ENCODE measurements around the gene ZBED1. TPM values are rescaled to one million over a fixed set of nuclear protein-coding genes. Genes with fewer than 3 reads are reported as not detected.

ZBED1 gene
- total RNA-seq, 2 donors from 2014 or later = 40.7 to 42.0 TPM

GRCh38 chrX:2489446-2490445 is 11.0 kb downstream of the ZBED1 start:
- H3K4me1 ChIP-seq = peaks cover 0 to 6% of the 10 kb centered on the region in 2 donors
- TF ChIP-seq, protein P1, sequence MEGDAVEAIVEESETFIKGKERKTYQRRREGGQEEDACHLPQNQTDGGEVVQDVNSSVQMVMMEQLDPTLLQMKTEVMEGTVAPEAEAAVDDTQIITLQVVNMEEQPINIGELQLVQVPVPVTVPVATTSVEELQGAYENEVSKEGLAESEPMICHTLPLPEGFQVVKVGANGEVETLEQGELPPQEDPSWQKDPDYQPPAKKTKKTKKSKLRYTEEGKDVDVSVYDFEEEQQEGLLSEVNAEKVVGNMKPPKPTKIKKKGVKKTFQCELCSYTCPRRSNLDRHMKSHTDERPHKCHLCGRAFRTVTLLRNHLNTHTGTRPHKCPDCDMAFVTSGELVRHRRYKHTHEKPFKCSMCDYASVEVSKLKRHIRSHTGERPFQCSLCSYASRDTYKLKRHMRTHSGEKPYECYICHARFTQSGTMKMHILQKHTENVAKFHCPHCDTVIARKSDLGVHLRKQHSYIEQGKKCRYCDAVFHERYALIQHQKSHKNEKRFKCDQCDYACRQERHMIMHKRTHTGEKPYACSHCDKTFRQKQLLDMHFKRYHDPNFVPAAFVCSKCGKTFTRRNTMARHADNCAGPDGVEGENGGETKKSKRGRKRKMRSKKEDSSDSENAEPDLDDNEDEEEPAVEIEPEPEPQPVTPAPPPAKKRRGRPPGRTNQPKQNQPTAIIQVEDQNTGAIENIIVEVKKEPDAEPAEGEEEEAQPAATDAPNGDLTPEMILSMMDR (IDR thresholded peaks at IDR 0.05) = no peak

DNA sequence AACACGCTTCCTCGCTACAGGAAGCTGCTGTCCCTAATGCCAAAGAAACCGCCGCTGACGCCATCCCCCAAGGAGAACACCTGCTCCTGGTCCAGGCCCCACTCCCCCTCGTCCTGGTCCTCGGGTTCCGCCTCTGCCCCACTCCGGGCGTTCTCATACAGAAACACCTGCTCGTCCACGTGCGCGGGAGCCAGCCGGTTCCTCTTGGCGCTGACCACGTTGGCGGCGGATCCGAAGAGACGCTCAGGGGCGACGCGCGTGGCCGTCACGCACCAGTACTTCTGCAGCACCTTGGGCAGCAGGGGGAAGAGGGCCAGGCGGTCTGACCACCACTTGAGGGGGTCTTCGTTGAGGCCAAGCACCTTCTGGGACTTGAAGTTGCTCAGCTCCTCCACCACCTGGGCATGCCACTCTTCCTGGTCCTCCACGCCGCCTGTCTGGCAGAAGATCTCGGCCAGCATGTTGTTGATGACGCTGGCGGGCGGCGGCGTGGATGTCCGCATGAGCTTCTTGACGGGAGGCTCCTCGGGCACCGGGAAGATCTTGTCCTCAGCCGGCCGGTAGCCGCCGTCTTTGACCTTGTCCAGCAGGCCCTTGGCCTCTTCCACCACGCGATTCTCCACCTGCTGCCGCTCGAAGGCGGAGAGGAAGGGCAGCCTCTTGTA is 12.0 kb downstream of the ZBED1 start:
- Histone ChIP-seq H3K27ac (no peak overlapping the region), H3K36me3 (peaks cover 39% of the 10 kb centered on the region), H3K4me3 (no peak overlapping the region), H3K4me1 (peaks cover 0 to 15% of the 10 kb centered on the region in 2 donors), H3K27me3 (no peaks in the 10 kb centered on the region), H3K9me3 (no peaks in the 10 kb centered on the region)
- DNase-seq (ENCODE audit: low spot score) = no peak
- TF ChIP-seq, protein P1 (IDR thresholded peaks at IDR 0.05) = no peak

More at GRCh38 chrX:2489446-2490445, 11.0 kb downstream of the ZBED1 start:
- Histone ChIP-seq H3K9me3 (no peaks in the 10 kb centered on the region), H3K36me3 (peaks cover 39% of the 10 kb centered on the region), H3K4me3 (no peak overlapping the region), H3K27me3 (no peaks in the 10 kb centered on the region), H3K27ac (no peak overlapping the region)
- DNase-seq (ENCODE audit: low spot score) = no peak

DNA sequence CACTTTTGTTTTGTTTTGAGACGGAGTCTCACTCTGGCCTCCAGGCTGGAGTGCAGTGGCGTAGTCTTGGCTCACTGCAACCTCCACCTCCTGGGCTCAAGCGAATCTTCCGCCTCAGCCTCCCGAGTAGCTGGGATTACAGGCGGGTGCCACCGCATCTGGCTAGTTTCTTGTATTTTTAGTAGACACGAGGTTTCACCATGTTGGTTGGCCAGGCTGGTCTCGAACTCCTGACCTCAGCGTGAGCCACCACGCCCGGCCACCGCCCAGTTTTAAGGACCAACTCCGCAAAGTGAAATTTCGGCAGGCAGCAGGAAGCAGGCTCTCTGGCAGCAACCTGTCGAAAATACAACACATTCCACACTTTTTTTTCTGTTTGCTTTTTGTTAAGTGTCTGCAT is 13.4 kb downstream of the ZBED1 start:
- no peak overlapping the region for H3K4me3 ChIP-seq
- DNase-seq (ENCODE audit: low spot score) = no peak
- H3K27me3 ChIP-seq = no peaks in the 10 kb centered on the region
- peaks cover 39% of the 10 kb centered on the region for H3K36me3 ChIP-seq
- TF ChIP-seq, protein P1 (IDR thresholded peaks at IDR 0.05) = no peak
- peaks cover 0 to 11% of the 10 kb centered on the region in 2 donors for H3K4me1 ChIP-seq
- H3K27ac ChIP-seq = no peak overlapping the region
- no peaks in the 10 kb centered on the region for H3K9me3 ChIP-seq

DNA sequence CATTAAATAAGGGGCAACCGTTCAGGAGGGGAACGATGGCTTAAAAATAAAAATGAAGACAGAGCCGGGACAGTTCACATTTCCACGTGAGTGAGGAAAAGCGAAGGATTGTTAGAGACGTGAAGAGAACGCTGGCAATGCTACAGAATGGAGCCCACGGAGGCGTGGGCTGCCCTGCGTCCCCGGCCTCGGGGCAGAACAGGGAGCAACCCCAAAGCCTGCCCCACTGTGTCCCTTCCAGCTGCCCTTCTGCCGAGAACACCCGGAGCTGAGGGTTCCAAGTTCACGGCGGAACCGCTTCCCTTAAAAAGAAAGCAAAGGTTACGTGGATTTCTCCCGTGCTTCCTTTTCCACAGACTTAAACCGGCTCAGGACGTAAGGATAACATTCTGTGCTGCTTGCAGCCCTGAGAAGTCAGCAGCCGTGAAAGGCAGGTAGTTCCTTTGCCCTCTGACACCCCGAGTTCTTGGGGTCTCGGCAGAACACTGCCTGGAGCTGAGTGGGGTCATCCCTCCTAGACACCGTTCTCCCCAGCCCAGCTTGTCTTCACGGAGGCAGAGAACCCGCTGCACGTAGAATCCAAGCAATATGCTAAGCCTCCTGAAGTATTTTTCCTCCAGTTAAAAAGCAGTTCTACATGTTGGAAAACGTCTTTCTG is 14.2 kb downstream of the ZBED1 start:
- H3K9me3 ChIP-seq = no peaks in the 10 kb centered on the region
- H3K36me3 ChIP-seq = peaks cover 39% of the 10 kb centered on the region
- no peak for DNase-seq (ENCODE audit: low spot score)
- TF ChIP-seq, protein P1 (IDR thresholded peaks at IDR 0.05) = no peak
- no peaks in the 10 kb centered on the region for H3K27me3 ChIP-seq
- H3K4me1 ChIP-seq = peaks cover 0 to 11% of the 10 kb centered on the region in 2 donors
- H3K4me3 ChIP-seq = no peak overlapping the region
- H3K27ac ChIP-seq = no peak overlapping the region

DNA sequence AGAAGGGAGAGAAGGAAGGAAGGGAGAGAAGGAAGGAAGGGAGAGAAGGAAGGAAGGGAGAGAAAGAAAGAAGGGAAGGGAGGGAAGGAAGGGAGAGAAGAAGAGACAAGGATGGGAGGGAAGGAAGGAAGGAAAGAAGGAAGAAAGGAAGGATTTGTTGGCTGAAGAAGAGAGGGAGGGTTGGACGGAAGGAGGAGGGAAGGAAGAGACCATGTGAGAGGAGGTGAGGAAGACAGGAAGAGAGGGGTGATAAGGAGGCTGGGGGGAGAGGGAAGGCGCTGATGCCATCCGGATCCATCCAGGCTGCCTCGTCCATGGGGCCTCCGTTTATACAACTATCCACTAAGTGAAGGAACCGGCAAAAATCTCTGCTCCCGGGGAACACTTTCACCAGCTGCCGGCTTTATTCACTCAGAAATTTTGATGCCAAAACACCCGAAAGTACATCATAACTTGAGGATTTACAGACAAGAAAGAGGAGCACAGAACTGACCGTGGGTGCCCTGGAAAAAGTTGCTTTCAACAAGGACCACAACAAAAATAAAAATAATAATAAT is 14.9 kb downstream of the ZBED1 start:
- no peaks in the 10 kb centered on the region for H3K27me3 ChIP-seq
- H3K27ac ChIP-seq = peak overlapping the region in 1 of 2 donors; percentile 43
- peaks cover 0 to 11% of the 10 kb centered on the region in 2 donors for H3K4me1 ChIP-seq
- TF ChIP-seq, protein P1 (IDR thresholded peaks at IDR 0.05) = no peak
- H3K9me3 ChIP-seq = no peaks in the 10 kb centered on the region
- H3K36me3 ChIP-seq = peaks cover 39% of the 10 kb centered on the region
- no peak overlapping the region for H3K4me3 ChIP-seq
- DNase-seq (ENCODE audit: low spot score) = no peak
